OCI-LY7 (cell line): ENCODE results near the gene NELL1. TPM values are rescaled to one million over a fixed set of nuclear protein-coding genes. Genes with fewer than 3 reads are reported as not detected.

Experiments used
- BruUV-seq: library from RNA; stranded (reverse); fragments of 400-500 nt; replicated peaks from 2 replicates; lab custom pipeline; 2021; lab: Mats Ljungman, UMichigan
- CTCF ChIA-PET: fragments of 300-600 bp; sonication (Branson Sonifier 250); formaldehyde crosslinking; loops from one replicate; lab custom pipeline; 2022; ENCODE audit warnings: antibody characterized with exemption; ENCODE audit not compliant: unreplicated experiment; lab: Charles Lee
- POLR2A ChIA-PET: fragments of 300-600 bp; sonication (Branson Sonifier 250); formaldehyde crosslinking; loops from one replicate; lab custom pipeline; 2022; ENCODE audit warnings: antibody characterized with exemption; lab: Charles Lee
- DNase-seq: peaks from one replicate; pipeline ENCODE4 v3.0.0-alpha.2; 2015; ENCODE audit warnings: low spot score
- H2AFZ ChIP-seq: fragments of 200-600 bp; sonication (generic), shearing (Covaris generic); 2 replicates; pipeline ENCODE4 v1.6.1; 2014; ENCODE audit warnings: mild to moderate bottlenecking, antibody characterized with exemption, low read length, moderate library complexity
- H3K27ac ChIP-seq: fragments of 200-600 bp; sonication (generic); 2 replicates; pipeline ENCODE4 v1.5.1; 2014; ENCODE audit warnings: mixed run types, low read depth, mild to moderate bottlenecking, moderate library complexity, low read length, inconsistent platforms; ENCODE audit not compliant: poor library complexity, severe bottlenecking
- H3K36me3 ChIP-seq: fragments of 200-600 bp; sonication (generic); 2 replicates; pipeline ENCODE4 v1.6.1; 2014; ENCODE audit warnings: mild to moderate bottlenecking, antibody characterized with exemption, low read length, moderate library complexity, mixed read lengths; ENCODE audit not compliant: insufficient read depth
- H3K4me1 ChIP-seq: fragments of 200-600 bp; sonication (generic); 2 replicates; pipeline ENCODE4 v1.5.1; 2014; ENCODE audit warnings: mild to moderate bottlenecking, low read length; ENCODE audit not compliant: insufficient read depth, poor library complexity, severe bottlenecking
- H3K4me2 ChIP-seq: fragments of 200-600 bp; sonication (generic); 2 replicates; pipeline ENCODE4 v1.6.1; 2014; ENCODE audit warnings: mild to moderate bottlenecking, low read length
- H3K4me3 ChIP-seq: fragments of 200-600 bp; sonication (generic); 2 replicates; pipeline ENCODE4 v1.5.1; 2014; ENCODE audit warnings: mild to moderate bottlenecking, low read depth, low read length; ENCODE audit not compliant: poor library complexity, severe bottlenecking
- H3K79me2 ChIP-seq: fragments of 200-600 bp; sonication (generic); 2 replicates; pipeline ENCODE4 v1.6.1; 2016; ENCODE audit warnings: low read depth, mild to moderate bottlenecking, low read length, moderate library complexity, mixed read lengths; ENCODE audit not compliant: insufficient read depth
- H3K9me2 ChIP-seq: fragments of 200-600 bp; sonication (generic); 2 replicates; pipeline ENCODE4 v1.6.1; 2016; ENCODE audit warnings: mild to moderate bottlenecking, low read length, mixed read lengths; ENCODE audit not compliant: insufficient read depth
- H3K9me3 ChIP-seq: fragments of 200-600 bp; sonication (generic); 2 replicates; pipeline ENCODE4 v1.6.1; 2014; ENCODE audit warnings: mild to moderate bottlenecking, mixed run types, low read length, mixed read lengths
- H4K20me1 ChIP-seq: fragments of 200-600 bp; sonication (generic); 2 replicates; pipeline ENCODE4 v1.6.1; 2014; ENCODE audit warnings: mild to moderate bottlenecking, antibody characterized with exemption, low read length, moderate library complexity, mixed read lengths; ENCODE audit not compliant: insufficient read depth
- CTCF ChIP-seq: fragments of 200-600 bp; sonication (generic); conservative IDR thresholded peaks from 2 replicates; pipeline ENCODE4 v1.5.1; 2014; ENCODE audit warnings: mild to moderate bottlenecking, antibody characterized with exemption, low read length, moderate library complexity, mixed read lengths
- EZH2phosphoT487 ChIP-seq: fragments of 200-600 bp; sonication (generic); IDR thresholded peaks from 2 replicates; pipeline ENCODE4 v1.6.1; 2018; ENCODE audit warnings: low read depth, borderline replicate concordance, mild to moderate bottlenecking, mixed run types, antibody characterized with exemption, low read length, moderate library complexity, mixed read lengths
- intact Hi-C: fragments of 100-400 bp; cut with micrococcal nuclease; formaldehyde crosslinking; loops from one replicate; pipeline ENCODE4 v1.10.0; 2022; ENCODE audit not compliant: unreplicated experiment
- total RNA-seq, 2 experiments: library from RNA; depleted of rRNA in 1 of 2; stranded (reverse); fragments of >200 nt in 1 of 2; shearing (Covaris generic) in 1 of 2; gene quantifications; 2 replicates each; pipeline ENCODE4 v1.2.3, GENCODE V29; 2014 to 2022

The NELL1 gene
- total RNA-seq, 2 experiments from 2014 or later: not detected

- no peak overlapping the region for H2AFZ ChIP-seq
- H3K27ac ChIP-seq: no peak overlapping the region
- no peaks in the 10 kb centered on the region for H3K36me3 ChIP-seq
- no peak overlapping the region for H3K4me2 ChIP-seq
- intact Hi-C loops: no loop called here
- H3K79me2 ChIP-seq: no peaks in the 10 kb centered on the region
- no peaks in the 10 kb centered on the region for H3K9me3 ChIP-seq
- H3K4me1 ChIP-seq: no peaks in the 10 kb centered on the region
- ChIA-PET POLR2A (interaction anchor here (0.9 kb wide), 1 partner anchor 42 kb away, joined by 3 read pairs; no protein-coding TSS in a partner anchor), CTCF (no interaction called here)
- no peaks in the 10 kb centered on the region for H3K9me2 ChIP-seq
- no peak overlapping the region for H3K4me3 ChIP-seq
- no TSS peak for BruUV-seq
- no peaks in the 10 kb centered on the region for H4K20me1 ChIP-seq
- DNase-seq: no peak
- no peak for TF ChIP-seq EZH2phosphoT487
- no peak for TF ChIP-seq CTCF
Measured at GRCh38 chr11:20771681-20772080, 102.3 kb downstream of the NELL1 start.

GRCh38 chr11:20775331-20775730, 105.9 kb downstream of the NELL1 start:
- POLR2A ChIA-PET: interaction anchor here (1.1 kb wide), 1 partner anchor 16 kb away, joined by 3 read pairs; no protein-coding TSS in a partner anchor
- intact Hi-C loops: no loop called here

More at GRCh38 chr11:20775331-20775730, 105.9 kb downstream of the NELL1 start:
- Histone ChIP-seq H3K9me2 (no peaks in the 10 kb centered on the region), H3K27ac (no peak overlapping the region), H3K36me3 (no peaks in the 10 kb centered on the region), H3K4me3 (no peak overlapping the region), H4K20me1 (no peaks in the 10 kb centered on the region), H3K4me1 (no peaks in the 10 kb centered on the region), H3K79me2 (no peaks in the 10 kb centered on the region), H2AFZ (no peak overlapping the region), H3K9me3 (no peaks in the 10 kb centered on the region), H3K4me2 (no peak overlapping the region)
- no peak for DNase-seq
- CTCF ChIA-PET: no interaction called here
- no TSS peak for BruUV-seq
- TF ChIP-seq CTCF (no peak), EZH2phosphoT487 (no peak)
